K562 treated with DMSO at 1 percent for 24 hours (cell line): Measurements from ENCODE around the gene HSPA2. TPM values are rescaled to one million over a fixed set of nuclear protein-coding genes. Genes with fewer than 3 reads are reported as not detected.

Experiments
- total RNA-seq: library from RNA; unstranded; fragments of 300-600 nt; gene quantifications from 2 replicates; pipeline ENCODE4 v1.2.3, GENCODE V29; 2022; ENCODE audit warnings: low read depth; ENCODE audit not compliant: insufficient read depth

The HSPA2 gene
- not detected in 2 replicates for total RNA-seq

GRCh38 chr14:64540208-64541202 is at the start of gene HSPA2:
TSS of gene HSPA2 (plus strand) at chr14:64540741. CDS start at chr14:64540850, 109 bp downstream.

GRCh38 chr14:64503434-64504309 is 36.9 kb upstream of the HSPA2 start, which contains the start of gene ZBTB25:
TSS of gene ZBTB25 (minus strand) at chr14:64503838. CDS start at chr14:64490533, 13,305 bp downstream.

GRCh38 chr14:64504310-64504896 is 36.1 kb upstream of the HSPA2 start, which contains the start of gene ZBTB1:
TSS of gene ZBTB1 (plus strand) at chr14:64504770. CDS start at chr14:64521505, 16,735 bp downstream.

GRCh38 chr14:64549791-64550620 is 9.5 kb downstream of the HSPA2 start, which contains the start of gene PPP1R36:
TSS of gene PPP1R36 (plus strand) at chr14:64549961. CDS start at chr14:64549998, 37 bp downstream.

Other genes starting within 250 kb of the HSPA2 start
- 1.0 and 1.5 TPM in 2 replicates for gene ESR2, start 246.4 kb upstream of the HSPA2 start, total RNA-seq
- gene MTHFD1, start 152.4 kb upstream of the HSPA2 start, total RNA-seq, result 47.3 and 47.4 TPM in 2 replicates
- 0.29 and 0.42 TPM in 2 replicates for gene AKAP5, start 75.2 kb upstream of the HSPA2 start, total RNA-seq
- 2.4 and 3.4 TPM in 2 replicates for gene ZBTB25, start 36.9 kb upstream of the HSPA2 start, total RNA-seq
- gene ZBTB1, start 36.0 kb upstream of the HSPA2 start, total RNA-seq, result 14.1 and 15.7 TPM in 2 replicates
- not detected in 2 replicates for gene PPP1R36, start 9.2 kb downstream of the HSPA2 start, total RNA-seq
- 0.06 TPM in 1 of 2 replicates, not detected in the other for gene PLEKHG3, start 163.7 kb downstream of the HSPA2 start, total RNA-seq